AG04449 (cell line): ENCODE measurements around the gene UTP4.
"Not testable (repeated sequence)": the region's sequence is repeated elsewhere in the genome, so short reads cannot be mapped to it uniquely, and the experiment has no call there.

Experiments
- CTCF ChIA-PET: fragments of 350-600 bp; formaldehyde crosslinking; extraction: SDS; loops from one replicate; lab custom pipeline; 2021; ENCODE audit warnings: antibody characterized with exemption; lab: Yijun Ruan, JAX
- POLR2A ChIA-PET: fragments of 400-600, 350-600 bp; formaldehyde crosslinking; extraction: SDS; loops from one replicate; lab custom pipeline; 2020; ENCODE audit warnings: antibody characterized with exemption, inconsistent platforms; lab: Yijun Ruan, JAX
- DNase-seq: peaks from one replicate; pipeline ENCODE4 v3.0.0-alpha.2; 2010; ENCODE audit warnings: low read depth, low spot score
- H3K4me3 ChIP-seq: 2 replicates; pipeline ENCODE4 v1.5.1; 2011; ENCODE audit warnings: low read depth, mild to moderate bottlenecking, control low read depth, low read length
- TF ChIP-seq, protein P1 (sequence below): IDR thresholded peaks from one replicate; pipeline ENCODE4 v1.5.1; 2011; ENCODE audit warnings: mild to moderate bottlenecking, moderate library complexity, low read length, control low read depth, inconsistent platforms; ENCODE audit not compliant: insufficient read depth; ENCODE audit errors: missing control alignments

UTP4 gene

GRCh38 chr16:69133373-69133954 is 1.0 kb downstream of the UTP4 start:
- CTCF ChIA-PET = interaction anchor here (0.9 to 4.5 kb wide), 8 partner anchors 10 to 290 kb away, joined by 3 to 34 read pairs (median 7); partner anchors contain the start of gene TANGO6
- TF ChIP-seq, protein P1, sequence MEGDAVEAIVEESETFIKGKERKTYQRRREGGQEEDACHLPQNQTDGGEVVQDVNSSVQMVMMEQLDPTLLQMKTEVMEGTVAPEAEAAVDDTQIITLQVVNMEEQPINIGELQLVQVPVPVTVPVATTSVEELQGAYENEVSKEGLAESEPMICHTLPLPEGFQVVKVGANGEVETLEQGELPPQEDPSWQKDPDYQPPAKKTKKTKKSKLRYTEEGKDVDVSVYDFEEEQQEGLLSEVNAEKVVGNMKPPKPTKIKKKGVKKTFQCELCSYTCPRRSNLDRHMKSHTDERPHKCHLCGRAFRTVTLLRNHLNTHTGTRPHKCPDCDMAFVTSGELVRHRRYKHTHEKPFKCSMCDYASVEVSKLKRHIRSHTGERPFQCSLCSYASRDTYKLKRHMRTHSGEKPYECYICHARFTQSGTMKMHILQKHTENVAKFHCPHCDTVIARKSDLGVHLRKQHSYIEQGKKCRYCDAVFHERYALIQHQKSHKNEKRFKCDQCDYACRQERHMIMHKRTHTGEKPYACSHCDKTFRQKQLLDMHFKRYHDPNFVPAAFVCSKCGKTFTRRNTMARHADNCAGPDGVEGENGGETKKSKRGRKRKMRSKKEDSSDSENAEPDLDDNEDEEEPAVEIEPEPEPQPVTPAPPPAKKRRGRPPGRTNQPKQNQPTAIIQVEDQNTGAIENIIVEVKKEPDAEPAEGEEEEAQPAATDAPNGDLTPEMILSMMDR = no peak
- H3K4me3 ChIP-seq = peak overlapping the region; percentile 99
- DNase-seq = no peak
- POLR2A ChIA-PET = no interaction called here

DNA sequence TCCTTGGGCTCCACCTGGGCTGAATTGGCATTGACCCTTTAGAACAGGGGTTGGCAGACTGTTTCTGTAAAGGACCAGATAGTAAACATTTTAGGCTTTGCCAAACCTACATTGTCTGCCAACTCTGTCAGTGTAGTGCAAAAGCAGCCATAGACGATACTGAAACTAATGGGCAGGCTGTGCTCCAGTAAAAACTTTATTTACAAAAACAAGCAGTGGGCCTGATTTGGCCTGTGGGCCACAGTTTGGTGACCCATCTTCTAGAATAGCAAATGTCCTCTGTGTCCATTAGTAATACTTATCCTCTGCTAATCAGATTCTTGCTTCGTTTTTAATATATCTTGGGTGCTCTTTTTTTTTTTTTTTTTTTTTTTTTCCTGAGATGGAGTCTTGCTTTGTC is 6.2 kb downstream of the UTP4 start:
- CTCF ChIA-PET = no interaction called here
- H3K4me3 ChIP-seq = no peak overlapping the region
- TF ChIP-seq, protein P1 = no peak
- DNase-seq = no peak
- POLR2A ChIA-PET = no interaction called here

DNA sequence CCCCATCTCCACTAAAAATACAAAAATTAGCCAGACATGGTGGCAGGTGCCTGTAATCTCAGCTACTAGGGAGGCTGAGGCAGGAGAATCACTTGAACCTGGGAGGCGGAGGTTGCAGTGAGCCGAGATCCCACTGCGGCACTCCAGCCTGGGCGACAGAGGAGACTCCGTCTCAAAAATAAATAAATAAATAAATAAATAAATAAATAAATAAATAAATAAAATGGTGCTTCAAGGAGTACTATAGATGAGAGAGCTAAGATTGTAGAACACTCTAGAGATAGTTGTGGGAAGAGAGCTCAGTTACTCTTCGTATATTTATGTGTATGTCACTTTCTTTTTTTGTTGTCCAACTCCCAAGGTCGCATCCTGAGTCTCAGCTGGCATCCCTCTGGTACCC is 7.0 kb downstream of the UTP4 start:
- POLR2A ChIA-PET, H3K4me3 ChIP-seq, DNase-seq: not testable (repeated sequence)
- CTCF ChIA-PET = interaction anchor here (0.7 to 1.6 kb wide), 5 partner anchors 11 to 171 kb away, joined by 3 to 5 read pairs (median 3); no protein-coding TSS in a partner anchor

GRCh38 chr16:69141014-69141413 is 8.6 kb downstream of the UTP4 start:
- DNase-seq = no peak
- ChIA-PET CTCF (interaction anchor here (0.6 to 3.1 kb wide), 3 partner anchors 11 to 294 kb away, joined by 3 to 26 read pairs (median 5); no protein-coding TSS in a partner anchor), POLR2A (no interaction called here)
- H3K4me3 ChIP-seq = no peak overlapping the region
- TF ChIP-seq, protein P1 = no peak

DNA sequence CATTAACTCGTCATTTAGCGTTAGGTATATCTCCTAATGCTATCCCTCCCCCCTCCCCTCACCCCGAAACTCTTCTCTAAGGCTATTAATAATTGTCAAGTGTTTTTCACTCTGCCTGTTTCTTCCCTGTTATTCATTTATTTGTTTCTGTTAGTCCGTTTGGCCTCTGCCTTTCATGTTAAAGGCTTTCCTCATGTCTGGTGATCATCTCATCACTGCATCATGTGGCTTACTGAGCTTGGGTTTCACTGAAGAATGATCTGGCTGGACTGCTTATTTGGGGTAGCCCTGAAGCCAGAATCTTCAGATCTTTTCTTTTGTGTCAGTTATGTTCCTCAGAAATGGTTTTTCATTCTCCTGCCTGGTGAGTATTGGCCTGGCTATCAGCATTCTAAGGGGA is 9.5 kb downstream of the UTP4 start:
- CTCF ChIA-PET = interaction anchor here (0.9 to 3.1 kb wide), 3 partner anchors 10 to 295 kb away, joined by 4 to 26 read pairs (median 5); no protein-coding TSS in a partner anchor
- POLR2A ChIA-PET = no interaction called here
- no peak overlapping the region for H3K4me3 ChIP-seq
- TF ChIP-seq, protein P1 = no peak
- no peak for DNase-seq

- ChIA-PET POLR2A (no interaction called here), CTCF (interaction anchor here (0.5 to 3.1 kb wide), 3 partner anchors 9 to 145 kb away, joined by 3 to 26 read pairs (median 4); no protein-coding TSS in a partner anchor)
- DNase-seq = no peak
- TF ChIP-seq, protein P1 = no peak
- H3K4me3 ChIP-seq = no peak overlapping the region
Observed at GRCh38 chr16:69143116-69143515, 10.7 kb downstream of the UTP4 start.
